Muscle of back (tissue), 11 donors: ENCODE measurements around the gene F11. TPM values are rescaled to one million over a fixed set of nuclear protein-coding genes. Genes with fewer than 3 reads are reported as not detected.
"Not testable (repeated sequence)": the region's sequence is repeated elsewhere in the genome, so short reads cannot be mapped to it uniquely, and the experiment has no call there.

Experiments
- DNase-seq, 3 donors: peaks; one replicate each; pipeline versions ENCODE4 v3.0.0 to v3.0.0-alpha.2; 2013
- polyA plus RNA-seq, 10 donors: library from polyadenylated mRNA; unstranded; fragments of 120-200 nt; gene quantifications; one replicate each; pipeline ENCODE4 v1.2.1, GENCODE V29; 2013; ENCODE audit not compliant: insufficient read length in 10 of 10

The F11 gene
- polyA plus RNA-seq, 10 donors: 0.14 TPM; not detected in 9

DNA sequence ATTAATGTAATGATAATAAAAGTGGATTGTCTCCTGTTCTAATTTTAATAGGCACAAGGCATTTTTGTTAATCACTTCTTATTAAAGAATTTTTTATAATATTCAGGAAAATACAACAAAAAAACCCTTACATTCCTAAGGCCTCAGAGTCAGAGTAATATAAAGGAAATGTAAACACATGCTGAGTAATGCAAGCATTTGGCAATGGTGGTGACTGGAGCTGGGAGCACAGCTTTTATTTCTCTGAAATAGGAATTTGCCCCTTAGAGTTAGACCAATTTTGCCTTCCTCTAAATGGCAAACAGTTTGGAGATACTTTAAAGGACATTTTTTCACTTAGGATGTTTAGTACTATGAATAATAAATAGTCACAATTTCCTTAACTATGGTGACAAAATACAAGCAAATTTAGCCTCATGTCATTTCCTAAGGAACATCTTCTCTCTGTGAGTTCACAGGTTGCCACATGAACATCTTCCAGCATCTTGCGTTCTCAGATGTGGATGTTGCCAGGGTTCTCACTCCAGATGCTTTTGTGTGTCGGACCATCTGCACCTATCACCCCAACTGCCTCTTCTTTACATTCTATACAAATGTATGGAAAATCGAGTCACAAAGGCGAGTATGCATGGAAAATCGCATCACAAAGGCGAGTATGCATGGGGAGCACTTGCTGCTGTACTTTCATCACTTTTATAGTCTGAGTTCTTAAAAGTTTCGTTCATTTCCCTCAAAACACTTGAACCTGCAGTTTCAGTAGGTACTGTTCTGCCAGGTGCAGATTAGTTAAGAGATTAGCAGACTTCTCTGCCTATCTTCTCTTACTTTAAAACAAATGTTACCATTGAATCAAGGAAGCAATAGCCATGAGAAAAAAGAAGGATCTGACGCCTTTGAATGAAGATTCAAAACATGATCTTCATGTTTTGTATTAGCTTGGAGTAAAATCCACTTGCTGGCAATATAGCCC, 15.9 kb upstream of the F11 start:
- no peak for DNase-seq

- no peak for DNase-seq
Measured at GRCh38 chr4:186250760-186251159, 15.2 kb upstream of the F11 start.

DNA sequence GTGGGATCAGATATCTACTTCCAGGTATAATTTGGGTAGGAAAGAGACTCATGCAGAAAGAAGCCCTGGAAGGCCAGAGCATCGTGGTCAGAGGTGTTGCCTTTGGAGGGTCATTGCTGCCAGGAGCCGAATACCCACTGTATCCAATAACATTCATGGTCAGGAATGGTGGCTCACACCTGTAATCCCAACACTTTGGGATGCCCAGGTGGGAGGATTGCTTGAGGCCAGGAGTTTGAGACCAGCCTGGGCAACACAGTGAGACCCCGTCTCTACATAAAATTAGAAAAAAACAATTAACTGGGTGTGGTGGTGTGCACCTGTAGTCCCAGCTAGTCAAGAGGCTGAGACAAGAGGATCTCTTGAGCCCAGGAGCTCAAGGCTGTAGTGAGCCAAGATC, 10.9 kb upstream of the F11 start:
- no peak for DNase-seq

DNA sequence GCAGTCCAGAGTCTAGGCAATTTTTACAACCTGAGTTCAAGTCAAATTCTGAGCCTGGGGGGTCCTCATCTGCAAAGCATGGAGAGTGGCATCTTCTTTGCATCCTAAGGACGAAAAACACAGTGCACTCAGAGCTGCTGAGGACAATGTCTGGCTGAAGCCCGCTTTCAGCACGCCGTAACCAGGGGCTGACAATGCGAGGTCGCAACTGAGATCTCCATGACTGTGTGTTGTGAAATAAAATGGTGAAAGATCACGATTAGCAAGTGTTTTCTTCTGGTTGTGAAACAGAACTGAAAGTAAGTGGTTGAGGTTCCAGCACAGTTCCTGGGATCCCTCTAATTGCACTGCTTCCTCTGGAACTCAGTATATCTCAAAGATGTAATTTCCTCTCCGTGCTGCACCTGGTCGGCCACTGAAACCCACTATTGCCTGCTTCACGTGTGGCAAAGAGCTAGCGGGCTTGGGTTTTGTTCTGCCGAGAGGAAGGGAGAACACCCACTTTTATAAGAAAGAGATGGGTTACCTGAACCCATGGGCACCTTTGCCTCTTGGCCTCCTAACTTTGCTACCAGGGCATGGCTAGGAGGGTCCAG, 7.7 kb upstream of the F11 start:
- no peak for DNase-seq

DNA sequence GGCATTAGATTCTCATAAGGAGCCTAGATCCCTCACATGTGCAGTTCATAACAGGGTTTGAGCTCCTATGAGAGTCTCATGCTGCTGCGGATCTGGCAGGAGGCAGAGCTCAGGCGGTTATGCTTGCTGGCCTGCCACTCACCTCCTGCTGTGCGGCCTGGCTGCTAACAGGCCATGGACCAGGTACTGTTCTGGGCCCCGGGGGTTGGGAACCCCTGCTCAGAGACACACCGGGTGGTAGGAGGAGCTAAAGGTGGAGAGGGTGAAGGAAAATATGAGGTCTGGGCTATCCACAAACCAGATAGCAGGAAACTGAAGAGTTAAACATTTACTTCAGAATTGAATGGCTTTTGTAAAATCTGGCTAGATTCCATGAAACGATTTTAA, 5.9 kb upstream of the F11 start:
- no peak for DNase-seq

GRCh38 chr4:186260504-186261448, 5.2 kb upstream of the F11 start:
- peak in 1 of 3 donors; percentile 2 for DNase-seq

GRCh38 chr4:186264660-186265059, 1.3 kb upstream of the F11 start:
- DNase-seq: no peak

GRCh38 chr4:186265250-186265649, 739 bp upstream of the F11 start:
- not testable (repeated sequence) for DNase-seq

GRCh38 chr4:186266729-186267456, 904 bp downstream of the F11 start:
- peak in 1 of 3 donors; percentile 17 for DNase-seq

DNA sequence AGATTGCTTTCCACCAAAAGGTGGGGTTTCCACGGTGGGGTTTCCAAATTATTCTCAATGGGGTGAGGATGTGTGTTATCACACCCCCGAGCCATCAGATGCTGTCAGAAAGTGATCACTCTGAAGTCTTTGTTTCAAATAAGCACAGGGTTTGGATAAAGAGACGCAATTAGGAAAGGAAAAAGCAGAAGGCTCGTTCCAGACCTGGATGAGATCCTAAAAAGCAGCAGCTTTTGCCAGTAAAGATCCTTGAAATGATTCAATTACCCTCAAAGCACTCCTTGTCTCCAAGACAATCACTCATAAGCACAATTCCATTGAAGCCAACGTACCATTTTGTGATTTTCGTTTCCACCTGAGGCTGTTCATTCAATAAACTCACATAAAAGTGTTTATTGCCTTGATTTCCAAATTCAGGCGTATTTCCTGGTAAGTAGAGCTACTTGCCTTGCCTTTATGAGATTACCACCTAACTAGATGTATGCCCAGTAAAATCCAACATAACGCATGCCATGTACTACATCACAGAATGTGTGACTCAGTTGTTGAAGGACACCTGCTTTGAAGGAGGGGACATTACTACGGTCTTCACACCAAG, 5.2 kb downstream of the F11 start:
- no peak for DNase-seq

GRCh38 chr4:186272699-186273391, 6.9 kb downstream of the F11 start:
- no peak for DNase-seq

DNA sequence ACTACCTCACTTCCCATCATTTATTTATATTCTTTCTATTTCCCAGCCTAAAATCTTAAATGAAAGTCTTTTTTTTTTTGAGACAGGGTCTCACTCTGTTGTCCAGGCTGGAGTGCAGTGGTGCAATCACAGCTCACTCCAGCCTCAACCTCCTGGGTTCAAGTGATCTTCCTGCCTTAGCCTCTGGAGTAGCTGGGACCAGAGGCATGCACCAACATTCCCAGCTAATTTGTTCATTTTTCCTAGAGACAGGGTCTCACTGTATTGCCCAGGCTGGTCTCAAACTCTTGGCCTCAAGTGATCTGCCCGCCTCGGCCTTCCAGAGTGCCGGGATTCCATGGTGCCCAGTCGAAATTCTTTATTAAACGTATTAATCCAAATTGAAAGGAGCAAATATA, 7.4 kb downstream of the F11 start:
- not testable (repeated sequence) for DNase-seq

GRCh38 chr4:186283311-186283710, 17.3 kb downstream of the F11 start:
- DNase-seq: no peak

DNA sequence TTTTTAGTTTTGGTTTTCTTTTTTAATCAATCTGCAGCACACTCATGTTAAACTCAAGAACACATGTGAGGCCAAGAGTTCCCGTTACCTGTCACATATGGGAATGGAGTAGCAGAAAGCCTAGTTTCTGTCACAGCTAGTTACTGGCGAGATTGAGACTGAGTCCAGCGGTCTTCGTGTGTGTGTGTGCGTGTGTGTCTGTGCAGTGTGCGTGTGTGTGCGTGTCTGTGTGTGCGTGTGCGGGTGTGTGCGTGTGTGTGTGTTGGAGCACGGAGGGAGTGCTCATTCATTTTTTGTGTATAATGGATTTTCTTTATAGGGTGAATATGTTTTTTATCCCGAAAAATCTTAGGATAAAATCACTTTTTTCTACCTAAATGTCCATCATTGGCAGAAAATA, 19.2 kb downstream of the F11 start:
- no peak for DNase-seq

GRCh38 chr4:186286581-186286980, 20.6 kb downstream of the F11 start:
- no peak for DNase-seq

DNA sequence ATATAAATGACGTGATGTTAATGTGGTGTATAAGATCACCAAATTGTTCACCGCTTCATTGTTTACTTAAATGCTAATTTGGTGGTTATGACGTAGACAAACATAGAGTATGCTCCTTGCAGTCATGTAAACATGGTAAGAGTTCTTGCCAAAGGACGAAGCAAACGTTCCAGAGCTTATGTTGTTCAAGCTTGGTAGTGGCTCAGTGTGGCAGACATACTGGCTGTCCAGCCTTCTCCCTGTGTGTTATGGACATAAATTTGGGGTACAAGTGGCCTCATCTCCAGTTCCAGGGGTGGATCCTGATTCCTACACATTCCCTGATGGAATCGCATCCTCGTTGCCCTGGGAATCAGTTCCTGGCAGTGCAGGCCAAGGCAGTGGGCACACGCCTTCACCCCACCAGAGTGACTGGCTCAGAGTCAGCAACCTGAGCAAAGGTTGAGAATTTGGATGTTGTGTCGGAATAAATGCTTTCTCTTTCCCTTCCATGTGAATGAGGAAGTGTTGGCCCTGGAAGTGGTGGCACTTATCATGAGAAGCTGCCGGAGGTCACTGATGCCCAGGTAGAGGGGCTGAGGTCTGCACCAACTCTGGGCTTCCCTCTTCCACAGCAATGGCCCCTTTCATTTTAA, 25.4 kb downstream of the F11 start:
- DNase-seq: no peak

GRCh38 chr4:186294160-186294559, 28.2 kb downstream of the F11 start:
- no peak for DNase-seq

DNA sequence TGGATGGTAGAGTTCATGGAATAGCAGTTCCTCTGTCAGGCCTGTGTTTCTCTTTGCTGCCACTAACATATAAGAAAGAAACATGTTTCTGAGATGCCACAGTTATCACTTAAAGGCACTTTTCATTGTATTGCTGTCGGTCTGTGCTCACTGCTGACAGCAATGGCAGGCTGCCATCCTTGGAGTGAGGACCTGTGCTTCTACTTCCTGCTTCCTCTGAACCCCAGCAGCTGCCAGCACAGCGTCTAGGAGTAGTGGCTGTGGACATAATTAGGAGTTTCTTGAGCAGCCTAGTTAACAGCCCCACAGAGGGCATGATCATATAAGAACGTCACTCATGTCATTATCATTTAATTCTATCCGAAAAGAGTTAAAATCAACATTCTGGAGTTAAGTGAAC, 30.5 kb downstream of the F11 start:
- DNase-seq: no peak

- peak; percentile 34 to 69 (median 55) for DNase-seq
Measured at GRCh38 chr4:186297013-186297645, 31.1 kb downstream of the F11 start.
